ENCODE measurements around the gene ZNF821. TPM values are rescaled to one million over a fixed set of nuclear protein-coding genes. Genes with fewer than 3 reads are reported as not detected.

Gene ZNF821
- total and polyA plus RNA-seq, 2 of the 8 experiments (the other 6 are each of a cell fraction or from before 2014, with no cell fraction given), result 9.5 to 14.1 TPM

DNA sequence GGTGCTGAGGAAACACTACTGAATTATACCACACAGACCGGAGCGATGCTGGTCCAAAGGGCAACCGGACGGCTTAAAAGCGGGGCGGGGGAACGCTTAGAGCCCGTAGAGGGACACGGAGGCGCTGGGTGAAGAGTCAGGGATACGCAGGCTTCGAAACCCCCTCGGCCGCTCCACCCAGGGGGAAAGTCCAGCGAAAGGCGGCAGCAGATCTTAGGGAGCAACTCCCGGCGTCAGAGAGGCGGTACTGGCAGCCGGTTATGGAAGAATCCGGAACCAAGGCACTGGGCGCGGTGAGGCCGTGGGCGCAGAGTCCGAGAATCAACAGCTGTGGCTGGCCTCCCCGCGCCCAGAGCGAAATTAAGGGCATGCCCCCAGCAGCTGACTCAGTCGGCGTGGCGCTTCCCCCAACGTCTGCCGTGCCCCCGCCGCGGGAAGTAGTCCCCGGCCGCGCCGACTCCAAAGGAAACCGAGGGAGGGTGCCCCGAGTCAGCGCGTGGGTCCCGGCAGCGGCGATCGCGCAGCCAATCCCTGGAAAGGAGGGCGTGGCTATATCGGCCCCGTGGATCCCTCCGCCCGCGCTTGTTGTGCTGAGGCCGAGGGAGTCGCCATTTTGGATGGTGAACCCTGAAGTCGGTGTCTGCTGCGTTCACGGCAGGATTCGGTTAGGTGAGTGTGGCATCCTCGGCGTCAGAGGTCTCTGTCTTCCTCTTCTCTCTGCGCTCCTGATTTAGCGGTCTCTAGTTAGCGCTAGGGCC lies 11.1 kb upstream of the ZNF821 start, which contains the start of gene IST1 (continued):
- TF ChIP-seq KDM4A (IDR thresholded peaks at IDR 0.05; ENCODE audit: low read depth, low read length, severe bottlenecking) (peak; percentile 49), CEBPB (IDR thresholded peaks at IDR 0.05; ENCODE audit: low read depth, low read length) (no peak), ASH2L (IDR thresholded peaks at IDR 0.05; ENCODE audit: low read length) (peak; percentile 70), TEAD4 (IDR thresholded peaks at IDR 0.05; ENCODE audit: low read depth, low read length) (no peak), HDAC2 (IDR thresholded peaks at IDR 0.05; ENCODE audit: borderline replicate concordance in 1 of 2, low read depth in 2 of 2, low read length in 2 of 2) (peak; percentile 56 to 60; a peak in 1 of 4 replicates), CTBP2 (IDR thresholded peaks at IDR 0.05; ENCODE audit: borderline replicate concordance, insufficient read depth, insufficient read length, low read length) (peak; percentile 24), TBP (IDR thresholded peaks at IDR 0.05; ENCODE audit: low read depth, low read length) (peak; percentile 95), KDM1A (IDR thresholded peaks at IDR 0.05; ENCODE audit: borderline replicate concordance, low read length) (0 out of 2 replicates have a peak, but pooled peaks have one; percentile 1), CREB1 (IDR thresholded peaks at IDR 0.05) (peak; percentile 83), RBBP5 (IDR thresholded peaks at IDR 0.05; ENCODE audit: borderline replicate concordance, low read depth, low read length) (peak; percentile 73; the same call in 1 of the 2 replicates), RAD21 (IDR thresholded peaks at IDR 0.05 in 1 of 2, conservative IDR thresholded peaks at IDR 0.05 in 1 of 2; ENCODE audit: low read depth in 2 of 2, low read length in 2 of 2) (no peak)
- TF ChIP-seq, protein P1, sequence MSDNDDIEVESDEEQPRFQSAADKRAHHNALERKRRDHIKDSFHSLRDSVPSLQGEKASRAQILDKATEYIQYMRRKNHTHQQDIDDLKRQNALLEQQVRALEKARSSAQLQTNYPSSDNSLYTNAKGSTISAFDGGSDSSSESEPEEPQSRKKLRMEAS (IDR thresholded peaks at IDR 0.05), result peak; percentile 80
